ENCODE data around the gene PLPP4.

Gene PLPP4

GRCh38 chr10:120580918-120581895 is 124.2 kb downstream of the PLPP4 start:
- Histone ChIP-seq H3K4me1 (ENCODE audit: low read length) (peaks cover 5% of the 10 kb centered on the region; the same call in 1 of the 2 replicates), H3K4me3 (ENCODE audit: low read length) (no peak overlapping the region), H3K27ac (ENCODE audit: low read length) (no peak overlapping the region), H3K9me3 (replicated peaks; ENCODE audit: insufficient read depth, low read length) (no peaks in the 10 kb centered on the region), H4K20me1 (ENCODE audit: insufficient read depth, low read length) (no peaks in the 10 kb centered on the region), H3K4me2 (ENCODE audit: low read depth, low read length) (no peak overlapping the region), H2AFZ (ENCODE audit: low read length) (no peak overlapping the region), H3K9me2 (replicated peaks; ENCODE audit: insufficient read depth, low read length) (no peaks in the 10 kb centered on the region), H3K36me3 (replicated peaks; ENCODE audit: insufficient read depth, low read length) (no peaks in the 10 kb centered on the region), H3K27me3 (replicated peaks; ENCODE audit: insufficient read depth, low read length) (no peaks in the 10 kb centered on the region), H3K9ac (ENCODE audit: low read length) (no peak overlapping the region), H3F3A (ENCODE audit: insufficient read depth, low read length) (no peaks in the 10 kb centered on the region), H3K79me2 (ENCODE audit: low read length) (no peaks in the 10 kb centered on the region)
- TF ChIP-seq CTCF (IDR thresholded peaks at IDR 0.05; ENCODE audit: low read length): no peak
- no peak for TF ChIP-seq EZH2phosphoT487 (IDR thresholded peaks at IDR 0.05; ENCODE audit: low read length)
- TF ChIP-seq EZH2 (optimal IDR thresholded peaks at IDR 0.05; ENCODE audit: low read depth, low read length): no peak
- DNase-seq: no peak

- Histone ChIP-seq H3K27ac (ENCODE audit: low read length) (peak overlapping the region; percentile 30; the same call in 1 of the 2 replicates), H4K20me1 (ENCODE audit: insufficient read depth, low read length) (no peaks in the 10 kb centered on the region), H3K27me3 (replicated peaks; ENCODE audit: insufficient read depth, low read length) (no peaks in the 10 kb centered on the region), H3K9ac (ENCODE audit: low read length) (no peak overlapping the region), H3K4me2 (ENCODE audit: low read depth, low read length) (peak overlapping the region; percentile 12; the same call in 1 of the 2 replicates), H3F3A (ENCODE audit: insufficient read depth, low read length) (no peaks in the 10 kb centered on the region), H3K9me3 (replicated peaks; ENCODE audit: insufficient read depth, low read length) (no peaks in the 10 kb centered on the region), H2AFZ (ENCODE audit: low read length) (peak overlapping the region; percentile 29; the same call in 1 of the 2 replicates), H3K79me2 (ENCODE audit: low read length) (no peaks in the 10 kb centered on the region), H3K36me3 (replicated peaks; ENCODE audit: insufficient read depth, low read length) (no peaks in the 10 kb centered on the region), H3K4me1 (ENCODE audit: low read length) (peaks cover 5% of the 10 kb centered on the region; the same call in 1 of the 2 replicates), H3K4me3 (ENCODE audit: low read length) (no peak overlapping the region), H3K9me2 (replicated peaks; ENCODE audit: insufficient read depth, low read length) (no peaks in the 10 kb centered on the region)
- peak; percentile 57 for DNase-seq
- TF ChIP-seq EZH2phosphoT487 (IDR thresholded peaks at IDR 0.05; ENCODE audit: low read length): no peak
- TF ChIP-seq CTCF (IDR thresholded peaks at IDR 0.05; ENCODE audit: low read length): no peak
- no peak for TF ChIP-seq EZH2 (optimal IDR thresholded peaks at IDR 0.05; ENCODE audit: low read depth, low read length)
Observed at GRCh38 chr10:120582753-120583152, 125.7 kb downstream of the PLPP4 start.

- Histone ChIP-seq H3K79me2 (ENCODE audit: low read length) (no peaks in the 10 kb centered on the region), H3K9me2 (replicated peaks; ENCODE audit: insufficient read depth, low read length) (no peaks in the 10 kb centered on the region)
- DNase-seq: no peak
Observed at GRCh38 chr10:120583424-120584108, 126.5 kb downstream of the PLPP4 start.

More at GRCh38 chr10:120583424-120584108, 126.5 kb downstream of the PLPP4 start:
- Histone ChIP-seq H3K36me3 (replicated peaks; ENCODE audit: insufficient read depth, low read length) (no peaks in the 10 kb centered on the region), H3K9ac (ENCODE audit: low read length) (no peak overlapping the region), H3K4me1 (ENCODE audit: low read length) (peaks cover 5% of the 10 kb centered on the region; the same call in 1 of the 2 replicates), H3K27ac (ENCODE audit: low read length) (no peak overlapping the region), H3K9me3 (replicated peaks; ENCODE audit: insufficient read depth, low read length) (no peaks in the 10 kb centered on the region), H3K27me3 (replicated peaks; ENCODE audit: insufficient read depth, low read length) (no peaks in the 10 kb centered on the region), H2AFZ (ENCODE audit: low read length) (no peak overlapping the region), H3F3A (ENCODE audit: insufficient read depth, low read length) (no peaks in the 10 kb centered on the region), H4K20me1 (ENCODE audit: insufficient read depth, low read length) (no peaks in the 10 kb centered on the region), H3K4me2 (ENCODE audit: low read depth, low read length) (no peak overlapping the region), H3K4me3 (ENCODE audit: low read length) (no peak overlapping the region)
- TF ChIP-seq EZH2 (optimal IDR thresholded peaks at IDR 0.05; ENCODE audit: low read depth, low read length) (no peak), EZH2phosphoT487 (IDR thresholded peaks at IDR 0.05; ENCODE audit: low read length) (no peak), CTCF (IDR thresholded peaks at IDR 0.05; ENCODE audit: low read length) (no peak)

All from MM.1S (cell line).